Left forelimb (tissue), 1 donor: Measurements from ENCODE around the gene RBBP5.

Source experiments
- DNase-seq: peaks from one replicate; pipeline ENCODE4 v3.0.0-alpha.2; 2018; ENCODE audit warnings: low spot score

RBBP5 gene

GRCh38 chr1:205074513-205074912 is 47.3 kb downstream of the RBBP5 start:
- DNase-seq = no peak

- DNase-seq = no peak
Observed at GRCh38 chr1:205074084-205074483, 47.7 kb downstream of the RBBP5 start.

DNA sequence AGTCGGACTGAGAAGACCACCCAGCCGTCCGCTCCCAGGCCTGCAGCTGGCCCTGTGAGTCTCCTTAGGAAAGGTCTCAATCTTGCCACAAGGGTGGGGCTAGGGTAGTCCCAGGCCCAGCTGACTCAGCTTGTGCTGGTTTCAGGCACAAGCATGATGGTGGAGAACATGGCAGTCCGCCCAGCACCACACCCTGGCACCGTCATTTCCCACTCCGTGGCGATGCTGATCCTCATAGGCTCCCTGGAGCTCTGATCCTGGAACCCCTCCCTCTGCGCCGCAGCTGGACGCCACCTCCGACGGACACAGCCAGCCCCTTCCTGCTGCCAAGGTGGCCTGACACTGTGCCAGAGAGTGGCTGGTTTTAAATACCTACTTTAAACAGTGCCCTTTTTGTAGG is 48.3 kb downstream of the RBBP5 start:
- no peak for DNase-seq

DNA sequence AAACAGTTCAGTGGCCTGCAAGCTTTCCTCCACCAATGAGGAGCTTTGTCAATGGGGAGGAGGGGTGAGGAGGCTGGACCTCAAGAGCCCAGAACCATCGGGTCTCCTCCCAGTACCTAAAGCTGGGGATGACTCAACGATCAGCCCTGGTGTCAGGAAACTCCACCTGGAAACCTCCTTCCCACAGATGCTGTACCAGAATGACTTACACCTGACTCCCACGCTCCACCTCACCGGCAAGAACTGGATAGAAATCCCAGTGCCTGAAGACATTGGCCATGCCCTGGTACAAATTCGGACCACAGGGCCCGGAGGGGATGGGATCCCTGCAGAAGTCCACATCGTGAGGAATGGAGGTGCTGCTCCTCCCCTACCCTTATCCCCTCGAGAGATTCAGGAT is 48.9 kb downstream of the RBBP5 start:
- DNase-seq = no peak

GRCh38 chr1:205072286-205072685 is 49.5 kb downstream of the RBBP5 start:
- DNase-seq = no peak

DNA sequence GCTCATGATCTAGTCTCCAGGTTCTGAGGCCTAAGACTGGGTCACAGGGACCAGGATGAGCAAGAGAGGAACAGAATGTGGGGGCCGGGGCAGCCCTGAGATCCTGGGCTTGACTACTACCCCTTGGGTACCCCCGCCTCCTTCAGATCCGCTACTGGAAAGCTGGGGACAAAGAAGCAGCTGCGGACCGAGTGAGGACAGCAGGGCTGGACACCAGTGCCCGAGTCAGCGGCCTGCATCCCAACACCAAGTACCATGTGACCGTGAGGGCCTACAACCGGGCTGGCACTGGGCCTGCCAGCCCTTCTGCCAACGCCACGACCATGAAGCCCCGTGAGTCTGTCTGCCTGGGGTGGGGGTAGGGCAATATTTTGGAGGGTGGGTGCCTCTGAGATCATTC is 50.0 kb downstream of the RBBP5 start:
- peak; percentile 37 for DNase-seq

DNA sequence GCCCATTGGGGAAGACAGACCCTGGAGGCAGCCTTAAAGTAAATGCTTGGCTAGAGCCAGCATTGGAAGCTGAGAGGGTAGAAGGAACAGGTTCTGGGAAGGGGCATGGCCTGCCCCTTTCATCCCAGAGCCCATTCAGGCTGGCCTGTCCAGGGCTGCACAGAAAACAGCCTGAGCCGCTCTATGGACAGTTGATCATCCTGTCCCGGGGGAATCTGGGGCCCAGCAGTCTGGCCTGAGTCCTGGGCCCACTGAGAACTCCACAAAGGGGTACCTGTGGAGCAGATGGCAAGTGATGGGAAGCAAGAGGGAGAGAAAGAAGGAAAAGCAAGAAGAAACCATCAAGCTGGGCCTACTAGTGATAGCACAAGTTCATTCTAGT is 50.8 kb downstream of the RBBP5 start:
- DNase-seq = peak; percentile 31

- DNase-seq = peak; percentile 59
Observed at GRCh38 chr1:205069371-205070125, 52.2 kb downstream of the RBBP5 start.

DNA sequence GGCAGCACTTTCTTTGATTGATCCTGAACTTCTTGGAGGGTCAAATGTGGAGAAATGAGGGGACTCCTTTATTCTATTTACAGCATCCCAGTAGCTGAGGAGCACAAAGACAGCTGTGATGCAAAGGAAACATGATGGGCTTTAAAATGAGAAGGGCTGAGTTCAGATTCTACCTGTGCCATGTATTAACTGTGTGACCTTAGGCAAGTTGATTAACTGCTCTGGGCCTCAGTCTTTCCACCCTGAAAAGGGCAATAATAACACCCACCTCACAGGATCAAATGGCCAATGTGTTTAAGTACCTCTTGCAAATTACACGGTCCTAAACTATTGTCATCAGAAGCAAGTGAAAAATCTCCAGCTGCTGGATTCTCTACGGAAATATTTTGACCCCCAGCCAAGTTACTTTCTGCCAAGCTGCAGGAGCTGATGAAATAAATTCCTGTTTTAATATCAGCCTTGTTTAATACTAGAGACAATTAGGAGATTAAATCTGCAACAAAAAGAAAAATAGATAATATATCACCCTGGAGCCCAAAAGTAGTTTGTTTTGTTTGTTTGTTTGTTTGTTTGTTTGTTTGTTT is 53.2 kb downstream of the RBBP5 start:
- peak; percentile 20 for DNase-seq

GRCh38 chr1:205068001-205068400 is 53.8 kb downstream of the RBBP5 start:
- DNase-seq = peak; percentile 18

DNA sequence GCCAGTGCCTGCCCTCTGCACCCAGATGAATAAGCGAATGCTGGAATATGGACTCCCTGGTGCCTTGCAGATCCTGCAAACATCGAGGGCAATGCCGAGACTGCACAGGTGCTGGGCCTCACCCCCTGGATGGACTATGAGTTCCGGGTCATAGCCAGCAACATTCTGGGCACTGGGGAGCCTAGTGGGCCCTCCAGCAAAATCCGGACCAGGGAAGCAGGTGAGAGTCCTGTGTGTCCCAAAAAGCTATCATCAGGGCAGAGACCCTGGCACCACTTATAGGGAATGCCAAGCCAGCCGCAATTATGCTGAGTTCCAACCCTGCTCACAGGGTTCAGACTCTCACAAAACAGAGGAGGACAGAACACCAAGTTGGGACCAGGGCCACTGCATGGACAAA is 54.7 kb downstream of the RBBP5 start:
- peak; percentile 53 for DNase-seq

DNA sequence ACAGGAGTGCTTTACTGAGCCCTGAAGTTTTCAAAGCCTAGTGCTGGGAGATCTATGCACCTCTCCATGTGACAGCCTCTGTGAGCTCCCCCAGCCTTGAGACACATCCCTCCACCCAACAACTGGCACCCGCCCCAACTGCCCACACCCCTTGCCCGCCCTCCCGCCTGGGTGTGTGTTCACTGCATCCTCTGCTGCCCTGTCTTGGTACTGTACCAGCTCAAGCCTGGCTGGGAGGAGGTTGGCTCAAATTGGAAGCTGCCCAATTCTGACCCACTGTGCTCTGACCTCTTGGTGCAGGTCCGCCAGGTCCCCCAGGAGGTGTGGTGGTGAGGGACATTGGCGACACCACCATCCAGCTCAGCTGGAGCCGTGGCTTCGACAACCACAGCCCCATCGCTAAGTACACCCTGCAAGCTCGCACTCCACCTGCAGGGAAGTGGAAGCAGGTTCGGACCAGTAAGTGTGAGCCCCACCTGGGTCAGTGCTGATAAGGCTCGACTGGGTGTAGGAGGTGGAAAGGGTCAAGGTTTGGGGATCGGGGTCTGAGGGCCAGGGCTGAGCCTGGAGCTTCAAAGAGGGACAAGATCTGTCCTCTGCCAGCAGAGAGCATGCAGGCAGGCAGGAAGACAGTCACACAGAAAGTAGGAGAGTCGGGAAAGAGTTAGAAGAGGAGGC is 55.5 kb downstream of the RBBP5 start:
- DNase-seq = peak; percentile 48

- DNase-seq = peak; percentile 38
Observed at GRCh38 chr1:205065666-205066065, 56.1 kb downstream of the RBBP5 start.

GRCh38 chr1:205064741-205065316 is 56.9 kb downstream of the RBBP5 start:
- peak; percentile 45 for DNase-seq

- no peak for DNase-seq
Observed at GRCh38 chr1:205064301-205064700, 57.5 kb downstream of the RBBP5 start.

- no peak for DNase-seq
Observed at GRCh38 chr1:205062895-205063294, 58.9 kb downstream of the RBBP5 start.

DNA sequence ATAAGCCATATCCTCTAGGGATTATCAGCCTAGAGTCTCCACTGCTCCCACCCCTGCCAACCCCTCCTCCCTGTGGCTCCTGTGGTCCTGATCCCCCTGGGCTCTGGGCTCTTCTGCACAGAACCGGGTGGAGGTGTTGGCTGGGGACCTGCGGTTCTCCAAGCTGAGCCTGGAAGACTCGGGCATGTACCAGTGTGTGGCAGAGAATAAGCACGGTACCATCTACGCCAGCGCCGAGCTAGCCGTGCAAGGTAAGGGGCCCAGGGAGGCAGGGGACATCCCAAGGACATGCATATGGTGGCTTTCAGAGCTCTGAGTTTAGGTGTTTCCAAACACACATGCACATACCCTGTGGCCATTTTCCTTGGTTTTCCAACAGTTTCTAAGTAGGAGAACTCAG is 59.5 kb downstream of the RBBP5 start:
- DNase-seq = no peak

- DNase-seq = peak; percentile 82
Observed at GRCh38 chr1:205061665-205062069, 60.1 kb downstream of the RBBP5 start.

DNA sequence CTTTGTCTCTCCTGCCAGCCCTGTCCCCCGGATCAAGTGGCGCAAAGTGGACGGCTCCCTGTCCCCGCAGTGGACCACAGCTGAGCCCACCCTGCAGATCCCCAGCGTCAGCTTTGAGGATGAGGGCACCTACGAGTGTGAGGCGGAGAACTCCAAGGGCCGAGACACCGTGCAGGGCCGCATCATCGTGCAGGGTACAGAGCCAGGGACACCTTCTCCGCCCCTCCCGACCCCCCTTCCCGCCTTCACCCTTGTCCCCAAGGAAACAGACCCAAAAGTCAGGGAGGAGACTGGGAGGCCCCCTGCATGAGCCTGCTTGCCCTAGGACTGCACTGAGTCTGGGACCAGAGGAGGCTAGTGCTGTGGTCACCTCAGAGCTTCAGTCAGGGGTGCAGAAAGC is 60.6 kb downstream of the RBBP5 start:
- no peak for DNase-seq

DNA sequence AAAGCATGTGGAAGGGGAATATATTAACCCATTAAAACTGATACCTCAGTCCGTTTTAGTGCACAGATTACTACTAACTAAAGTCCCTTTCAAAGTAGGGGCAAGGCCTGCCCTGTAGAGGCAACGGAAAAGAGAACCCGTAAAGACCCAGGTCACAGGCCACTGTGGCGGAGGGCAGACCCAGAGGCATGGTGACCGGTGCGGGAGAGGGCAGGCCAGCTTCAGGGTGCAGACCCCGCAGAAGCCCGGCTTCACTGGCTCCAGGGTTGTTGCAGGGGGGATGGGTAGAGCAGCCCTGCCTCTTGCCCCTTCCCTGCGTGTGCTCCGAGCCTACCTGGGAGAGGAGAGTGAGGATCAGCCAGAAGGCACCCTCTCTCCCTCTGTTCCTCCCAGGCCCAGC is 61.0 kb downstream of the RBBP5 start:
- no peak for DNase-seq

DNA sequence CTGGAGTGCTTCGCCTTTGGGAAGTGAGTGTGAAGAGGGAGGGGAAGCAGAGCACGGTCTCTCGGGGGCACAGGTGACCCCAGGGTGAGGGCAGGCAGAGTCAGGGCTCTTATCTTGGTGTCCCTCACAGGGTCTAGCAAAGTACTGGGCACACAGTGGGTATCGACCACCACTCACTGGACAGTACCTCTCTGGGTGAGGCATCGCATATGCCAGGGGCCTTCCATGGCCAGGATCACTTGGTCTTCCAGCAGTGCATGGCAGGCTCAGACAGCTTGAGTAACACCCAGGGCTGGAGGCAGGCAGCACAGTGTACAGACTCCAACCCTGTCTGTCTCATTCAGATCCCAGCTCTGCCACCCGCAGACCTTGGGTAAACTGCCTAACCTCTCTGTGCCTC is 62.1 kb downstream of the RBBP5 start:
- DNase-seq = no peak

- no peak for DNase-seq
Observed at GRCh38 chr1:205058853-205059252, 62.9 kb downstream of the RBBP5 start.
